ENCODE measurements around the gene BAG2.

BAG2 gene

DNA sequence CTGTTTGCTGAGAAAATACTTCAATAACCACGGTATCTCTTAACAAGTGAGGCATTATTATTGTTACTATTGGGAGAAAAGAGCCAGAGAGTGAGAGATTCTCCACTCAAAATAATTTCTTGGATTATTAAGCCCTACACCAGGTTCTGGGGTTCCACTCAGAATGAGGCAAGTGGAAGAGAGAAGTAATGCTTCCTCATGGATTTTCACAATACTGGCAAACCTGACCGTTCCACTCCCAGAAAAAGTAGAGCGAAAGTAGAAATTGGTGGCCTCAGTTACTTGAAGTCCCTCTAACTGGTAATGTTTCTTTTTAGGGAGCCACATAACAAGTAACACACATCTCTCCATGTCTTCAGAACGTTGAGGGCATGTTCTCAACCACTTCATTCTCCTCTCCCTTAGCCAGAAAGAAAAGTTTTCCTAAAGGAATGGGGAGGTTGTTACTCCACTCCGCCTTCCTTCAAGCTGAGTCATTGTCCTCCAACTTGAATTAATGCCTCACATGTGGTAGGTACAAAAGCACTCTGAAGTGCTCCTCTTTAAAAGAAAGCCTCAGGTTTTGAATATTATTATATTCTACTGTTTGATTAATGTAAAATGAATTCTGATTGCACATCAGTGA lies 1.9 kb downstream of the BAG2 start:
- Histone ChIP-seq H2AFZ (ENCODE audit: low read depth) (no peak overlapping the region), H3K4me1 (ENCODE audit: low read depth, poor library complexity, severe bottlenecking) (peaks cover 7% of the 10 kb centered on the region), H3K9ac (no peak overlapping the region), H4K20me1 (ENCODE audit: insufficient read depth) (no peaks in the 10 kb centered on the region), H3K4me2 (no peak overlapping the region), H3K27ac (no peak overlapping the region), H3K4me3 (IDR thresholded peaks at IDR 0.05; ENCODE audit: insufficient read depth, low read depth, low read length) (no peak overlapping the region), H3K27me3 (ENCODE audit: insufficient read depth, low read depth) (no peaks in the 10 kb centered on the region), H3K36me3 (ENCODE audit: insufficient read depth) (no peaks in the 10 kb centered on the region), H3K79me2 (ENCODE audit: insufficient read depth, low read depth) (no peaks in the 10 kb centered on the region)
- TF ChIP-seq, protein P1, sequence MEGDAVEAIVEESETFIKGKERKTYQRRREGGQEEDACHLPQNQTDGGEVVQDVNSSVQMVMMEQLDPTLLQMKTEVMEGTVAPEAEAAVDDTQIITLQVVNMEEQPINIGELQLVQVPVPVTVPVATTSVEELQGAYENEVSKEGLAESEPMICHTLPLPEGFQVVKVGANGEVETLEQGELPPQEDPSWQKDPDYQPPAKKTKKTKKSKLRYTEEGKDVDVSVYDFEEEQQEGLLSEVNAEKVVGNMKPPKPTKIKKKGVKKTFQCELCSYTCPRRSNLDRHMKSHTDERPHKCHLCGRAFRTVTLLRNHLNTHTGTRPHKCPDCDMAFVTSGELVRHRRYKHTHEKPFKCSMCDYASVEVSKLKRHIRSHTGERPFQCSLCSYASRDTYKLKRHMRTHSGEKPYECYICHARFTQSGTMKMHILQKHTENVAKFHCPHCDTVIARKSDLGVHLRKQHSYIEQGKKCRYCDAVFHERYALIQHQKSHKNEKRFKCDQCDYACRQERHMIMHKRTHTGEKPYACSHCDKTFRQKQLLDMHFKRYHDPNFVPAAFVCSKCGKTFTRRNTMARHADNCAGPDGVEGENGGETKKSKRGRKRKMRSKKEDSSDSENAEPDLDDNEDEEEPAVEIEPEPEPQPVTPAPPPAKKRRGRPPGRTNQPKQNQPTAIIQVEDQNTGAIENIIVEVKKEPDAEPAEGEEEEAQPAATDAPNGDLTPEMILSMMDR (conservative IDR thresholded peaks at IDR 0.05; ENCODE audit: low read depth, low read length), result no peak

- Histone ChIP-seq H3K79me2 (ENCODE audit: insufficient read depth, low read depth) (no peaks in the 10 kb centered on the region), H3K27ac (no peak overlapping the region), H3K9ac (no peak overlapping the region), H4K20me1 (ENCODE audit: insufficient read depth) (no peaks in the 10 kb centered on the region), H3K4me2 (no peak overlapping the region), H3K4me3 (IDR thresholded peaks at IDR 0.05; ENCODE audit: insufficient read depth, low read depth, low read length) (no peak overlapping the region), H3K27me3 (ENCODE audit: insufficient read depth, low read depth) (no peaks in the 10 kb centered on the region), H3K36me3 (ENCODE audit: insufficient read depth) (no peaks in the 10 kb centered on the region), H3K4me1 (ENCODE audit: low read depth, poor library complexity, severe bottlenecking) (peaks cover 7% of the 10 kb centered on the region), H2AFZ (ENCODE audit: low read depth) (no peak overlapping the region)
- TF ChIP-seq, protein P1 (conservative IDR thresholded peaks at IDR 0.05; ENCODE audit: low read depth, low read length), result no peak
These were observed 2.4 kb downstream of the BAG2 start for GRCh38 chr6:57174511-57174907.

DNA sequence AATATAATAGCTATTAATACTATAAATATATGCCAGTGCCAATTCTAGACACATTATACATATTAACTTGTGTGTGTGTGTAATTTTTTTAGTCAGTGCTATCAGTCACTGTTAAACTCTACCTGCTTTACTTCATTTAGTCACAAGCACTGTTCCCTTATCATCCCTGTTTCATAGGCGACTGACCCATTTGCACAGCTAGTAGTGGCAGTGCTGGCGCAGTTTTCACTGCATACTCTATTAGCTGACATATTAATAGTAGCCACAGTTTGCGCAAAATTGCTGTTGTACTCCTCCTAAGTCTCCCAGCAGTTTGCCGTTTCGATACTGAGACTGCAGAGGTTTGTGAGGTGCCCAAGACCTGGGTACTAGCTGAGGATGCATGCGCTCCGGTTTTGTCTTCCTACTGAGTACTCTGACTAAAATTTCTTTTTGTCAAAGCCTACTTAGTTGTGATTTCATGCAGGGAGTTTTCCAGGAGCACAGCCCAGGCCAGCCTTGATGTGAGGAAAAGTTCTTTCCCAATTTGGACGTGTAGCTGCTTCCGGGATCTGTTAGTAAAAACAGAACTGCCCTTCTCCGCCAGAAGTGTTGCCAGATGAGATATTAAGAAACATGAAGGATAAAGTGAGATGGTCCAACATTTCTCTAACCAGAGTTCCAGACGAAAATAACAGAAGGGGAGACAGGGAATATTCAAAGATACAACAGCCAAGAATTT lies 5.6 kb downstream of the BAG2 start:
- H3K79me2 ChIP-seq (ENCODE audit: insufficient read depth, low read depth), result no peaks in the 10 kb centered on the region
- no peak overlapping the region for H3K9ac ChIP-seq
- no peak overlapping the region for H2AFZ ChIP-seq (ENCODE audit: low read depth)
- no peak overlapping the region for H3K27ac ChIP-seq
- TF ChIP-seq, protein P1 (conservative IDR thresholded peaks at IDR 0.05; ENCODE audit: low read depth, low read length), result no peak
- no peak overlapping the region for H3K4me3 ChIP-seq (IDR thresholded peaks at IDR 0.05; ENCODE audit: insufficient read depth, low read depth, low read length)
- no peaks in the 10 kb centered on the region for H3K4me1 ChIP-seq (ENCODE audit: low read depth, poor library complexity, severe bottlenecking)
- no peaks in the 10 kb centered on the region for H3K36me3 ChIP-seq (ENCODE audit: insufficient read depth)
- H3K27me3 ChIP-seq (ENCODE audit: insufficient read depth, low read depth), result no peaks in the 10 kb centered on the region
- H3K4me2 ChIP-seq, result no peak overlapping the region
- H4K20me1 ChIP-seq (ENCODE audit: insufficient read depth), result no peaks in the 10 kb centered on the region

GRCh38 chr6:57180596-57180995 lies 8.5 kb downstream of the BAG2 start:
- H3K4me3 ChIP-seq (IDR thresholded peaks at IDR 0.05; ENCODE audit: insufficient read depth, low read depth, low read length), result no peak overlapping the region
- no peaks in the 10 kb centered on the region for H3K79me2 ChIP-seq (ENCODE audit: insufficient read depth, low read depth)
- no peaks in the 10 kb centered on the region for H3K27me3 ChIP-seq (ENCODE audit: insufficient read depth, low read depth)
- TF ChIP-seq, protein P1 (conservative IDR thresholded peaks at IDR 0.05; ENCODE audit: low read depth, low read length), result no peak
- H3K9ac ChIP-seq, result no peak overlapping the region
- no peaks in the 10 kb centered on the region for H3K4me1 ChIP-seq (ENCODE audit: low read depth, poor library complexity, severe bottlenecking)
- no peak overlapping the region for H3K4me2 ChIP-seq
- no peaks in the 10 kb centered on the region for H4K20me1 ChIP-seq (ENCODE audit: insufficient read depth)
- H3K27ac ChIP-seq, result no peak overlapping the region
- H3K36me3 ChIP-seq (ENCODE audit: insufficient read depth), result no peaks in the 10 kb centered on the region
- no peak overlapping the region for H2AFZ ChIP-seq (ENCODE audit: low read depth)
